ENCODE data around the gene FRY.
A peak's percentile ranks its signal among the peaks of the same experiment; 100 is the strongest.

The FRY gene

DNA sequence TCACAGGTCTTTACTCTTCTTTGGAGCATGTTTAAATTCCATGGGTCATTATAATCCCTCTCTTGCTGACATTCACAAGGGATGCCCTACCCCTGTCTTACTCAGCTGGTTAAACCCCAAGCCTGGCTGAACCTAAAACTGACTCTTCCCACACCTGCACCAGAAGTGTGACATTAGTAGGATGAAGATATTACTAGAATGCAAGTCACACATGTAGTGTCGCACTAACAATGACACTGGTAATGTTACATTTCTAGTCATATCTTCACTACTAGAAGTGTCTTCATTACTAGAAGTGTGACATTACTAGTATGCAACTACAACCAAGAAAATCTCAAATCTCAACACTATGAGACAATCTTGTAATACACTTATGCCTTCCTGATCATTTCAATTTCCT, 269.3 kb downstream of the FRY start:
- ChIA-PET POLR2A (no interaction called here), CTCF (no interaction called here)
- DNase-seq (ENCODE audit: low read depth, low spot score) = no peak
- H3K4me3 ChIP-seq (ENCODE audit: low read depth, low read length) = no peak overlapping the region
- TF ChIP-seq, protein P1, sequence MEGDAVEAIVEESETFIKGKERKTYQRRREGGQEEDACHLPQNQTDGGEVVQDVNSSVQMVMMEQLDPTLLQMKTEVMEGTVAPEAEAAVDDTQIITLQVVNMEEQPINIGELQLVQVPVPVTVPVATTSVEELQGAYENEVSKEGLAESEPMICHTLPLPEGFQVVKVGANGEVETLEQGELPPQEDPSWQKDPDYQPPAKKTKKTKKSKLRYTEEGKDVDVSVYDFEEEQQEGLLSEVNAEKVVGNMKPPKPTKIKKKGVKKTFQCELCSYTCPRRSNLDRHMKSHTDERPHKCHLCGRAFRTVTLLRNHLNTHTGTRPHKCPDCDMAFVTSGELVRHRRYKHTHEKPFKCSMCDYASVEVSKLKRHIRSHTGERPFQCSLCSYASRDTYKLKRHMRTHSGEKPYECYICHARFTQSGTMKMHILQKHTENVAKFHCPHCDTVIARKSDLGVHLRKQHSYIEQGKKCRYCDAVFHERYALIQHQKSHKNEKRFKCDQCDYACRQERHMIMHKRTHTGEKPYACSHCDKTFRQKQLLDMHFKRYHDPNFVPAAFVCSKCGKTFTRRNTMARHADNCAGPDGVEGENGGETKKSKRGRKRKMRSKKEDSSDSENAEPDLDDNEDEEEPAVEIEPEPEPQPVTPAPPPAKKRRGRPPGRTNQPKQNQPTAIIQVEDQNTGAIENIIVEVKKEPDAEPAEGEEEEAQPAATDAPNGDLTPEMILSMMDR (IDR thresholded peaks at IDR 0.05; ENCODE audit: insufficient read depth, low read length, missing control alignments) = no peak

DNA sequence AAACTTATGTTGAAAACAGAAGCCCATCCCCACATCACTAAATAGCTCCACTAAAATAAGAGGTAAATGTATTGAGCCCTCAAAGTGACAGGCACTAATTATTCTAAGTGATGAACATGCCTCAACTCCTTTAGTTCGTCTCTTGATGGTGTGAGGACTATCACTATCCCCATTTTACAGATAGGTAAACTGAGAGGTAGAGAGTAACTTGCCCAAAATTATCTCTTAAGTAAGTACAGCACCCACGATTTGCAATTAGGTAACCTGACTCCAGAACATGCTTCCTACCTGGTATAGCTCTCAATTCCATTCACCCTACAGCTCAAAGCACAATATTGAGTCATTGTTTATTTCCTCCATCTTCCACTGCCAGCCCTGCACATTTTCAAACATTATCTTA, 270.9 kb downstream of the FRY start:
- H3K4me3 ChIP-seq (ENCODE audit: low read depth, low read length) = no peak overlapping the region
- TF ChIP-seq, protein P1 (IDR thresholded peaks at IDR 0.05; ENCODE audit: insufficient read depth, low read length, missing control alignments) = no peak
- DNase-seq (ENCODE audit: low read depth, low spot score) = no peak
- CTCF ChIA-PET = interaction anchor here (1.4 kb wide), 1 partner anchor 393 kb away, joined by 4 read pairs; no protein-coding TSS in a partner anchor
- POLR2A ChIA-PET = no interaction called here

DNA sequence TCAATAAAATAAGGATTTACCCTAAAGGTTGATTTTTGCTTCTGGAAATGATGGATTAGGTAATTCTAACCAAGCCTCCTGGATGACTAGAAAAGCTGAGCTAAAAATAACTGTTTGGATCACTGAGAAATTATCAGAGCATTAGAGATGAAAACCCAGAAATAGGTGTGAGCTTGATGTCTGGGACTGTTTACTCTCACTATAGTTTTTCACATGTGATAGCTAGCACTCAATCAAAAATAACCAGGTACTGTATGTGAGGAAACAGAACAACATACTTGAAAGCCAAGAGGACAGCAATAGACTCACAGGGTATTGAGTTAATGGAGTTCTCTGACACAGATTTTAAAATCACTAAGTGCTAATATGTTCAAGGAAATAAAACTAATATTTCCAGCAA, 274.1 kb downstream of the FRY start:
- no peak overlapping the region for H3K4me3 ChIP-seq (ENCODE audit: low read depth, low read length)

DNA sequence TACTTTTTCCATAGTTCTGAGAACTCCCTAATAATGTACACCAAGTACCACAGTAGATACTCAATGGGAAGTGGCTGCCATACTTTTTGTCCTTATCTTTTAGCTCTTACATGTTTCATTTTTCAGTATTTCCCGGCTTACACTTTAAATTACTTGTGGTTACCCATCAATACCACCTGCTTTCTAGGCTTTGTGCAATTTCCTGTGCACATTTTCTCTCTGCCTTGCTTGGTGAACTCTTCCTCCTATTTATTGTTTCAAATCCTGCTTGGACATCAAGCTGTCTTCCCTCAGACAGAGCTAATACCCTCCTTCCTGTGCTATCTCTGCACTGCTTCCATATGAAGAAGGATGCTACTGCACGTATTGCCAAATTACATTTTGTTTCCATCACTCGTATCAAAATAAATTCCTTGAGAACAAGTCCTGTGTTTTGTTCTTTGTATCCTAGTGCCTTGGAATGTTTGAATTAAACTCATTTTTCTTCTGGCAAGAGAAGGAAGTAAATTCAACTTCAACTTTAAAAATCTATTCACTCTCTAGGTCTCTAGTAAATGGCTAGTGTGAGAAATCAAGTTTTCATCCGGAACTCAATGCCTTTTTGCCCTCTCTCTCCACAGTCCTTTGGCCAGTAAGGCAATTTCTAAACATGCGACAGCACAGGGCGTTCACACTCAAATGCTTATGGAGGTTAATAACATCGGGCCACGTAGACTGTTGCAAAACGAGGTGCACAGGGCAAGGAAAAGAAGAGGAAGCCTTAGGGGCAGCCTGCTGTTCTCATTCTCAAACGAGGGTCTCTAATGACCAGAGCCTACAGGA, 277.9 kb downstream of the FRY start:
- TF ChIP-seq, protein P1 (IDR thresholded peaks at IDR 0.05; ENCODE audit: insufficient read depth, low read length, missing control alignments) = no peak
- ChIA-PET CTCF (interaction anchor here (0.8 to 4.4 kb wide), 10 partner anchors 8 to 400 kb away, joined by 3 to 32 read pairs (median 4); no protein-coding TSS in a partner anchor), POLR2A (no interaction called here)
- DNase-seq (ENCODE audit: low read depth, low spot score) = no peak
- no peak overlapping the region for H3K4me3 ChIP-seq (ENCODE audit: low read depth, low read length)

More for the DNA sequence above, 274.1 kb downstream of the FRY start:
- TF ChIP-seq, protein P1 (IDR thresholded peaks at IDR 0.05; ENCODE audit: insufficient read depth, low read length, missing control alignments) = no peak
- CTCF ChIA-PET = interaction anchor here (1.2 to 4.4 kb wide), 6 partner anchors 9 to 396 kb away, joined by 3 to 32 read pairs (median 6); partner anchors contain the start of gene ZAR1L
- POLR2A ChIA-PET = no interaction called here
- no peak for DNase-seq (ENCODE audit: low read depth, low spot score)

GRCh38 chr13:32310134-32310706, 278.6 kb downstream of the FRY start:
- no peak overlapping the region for H3K4me3 ChIP-seq (ENCODE audit: low read depth, low read length)
- TF ChIP-seq, protein P1 (IDR thresholded peaks at IDR 0.05; ENCODE audit: insufficient read depth, low read length, missing control alignments) = peak; percentile 58
- ChIA-PET CTCF (interaction anchor here (2.0 to 2.6 kb wide), 2 partner anchors 145 to 401 kb away, joined by 10 to 26 read pairs; no protein-coding TSS in a partner anchor), POLR2A (no interaction called here)
- DNase-seq (ENCODE audit: low read depth, low spot score) = no peak

Measured in AG04449 (cell line).